Fibroblast of pulmonary artery (primary cell): ENCODE data around the gene C7orf57.
"Not testable (repeated sequence)": the region's sequence is repeated elsewhere in the genome, so short reads cannot be mapped to it uniquely, and the experiment has no call there.

ENCODE experiments used
- DNase-seq: peaks from one replicate; pipeline ENCODE4 v3.0.0-alpha.2; 2010; ENCODE audit warnings: low read depth
- H3K4me3 ChIP-seq: replicated peaks from 2 replicates; pipeline ENCODE4 v1.5.1; 2011; ENCODE audit warnings: low read depth, mild to moderate bottlenecking, control low read depth, low read length, moderate library complexity
- TF ChIP-seq, protein P1 (sequence below): IDR thresholded peaks from 2 replicates; pipeline ENCODE4 v1.5.1; 2011; ENCODE audit warnings: mild to moderate bottlenecking, control low read depth, low read length, inconsistent platforms; ENCODE audit errors: missing control alignments

C7orf57 gene

GRCh38 chr7:47992446-47992845 lies 42.9 kb upstream of the C7orf57 start:
- H3K4me3 ChIP-seq: no peak overlapping the region
- DNase-seq: no peak
- TF ChIP-seq, protein P1, sequence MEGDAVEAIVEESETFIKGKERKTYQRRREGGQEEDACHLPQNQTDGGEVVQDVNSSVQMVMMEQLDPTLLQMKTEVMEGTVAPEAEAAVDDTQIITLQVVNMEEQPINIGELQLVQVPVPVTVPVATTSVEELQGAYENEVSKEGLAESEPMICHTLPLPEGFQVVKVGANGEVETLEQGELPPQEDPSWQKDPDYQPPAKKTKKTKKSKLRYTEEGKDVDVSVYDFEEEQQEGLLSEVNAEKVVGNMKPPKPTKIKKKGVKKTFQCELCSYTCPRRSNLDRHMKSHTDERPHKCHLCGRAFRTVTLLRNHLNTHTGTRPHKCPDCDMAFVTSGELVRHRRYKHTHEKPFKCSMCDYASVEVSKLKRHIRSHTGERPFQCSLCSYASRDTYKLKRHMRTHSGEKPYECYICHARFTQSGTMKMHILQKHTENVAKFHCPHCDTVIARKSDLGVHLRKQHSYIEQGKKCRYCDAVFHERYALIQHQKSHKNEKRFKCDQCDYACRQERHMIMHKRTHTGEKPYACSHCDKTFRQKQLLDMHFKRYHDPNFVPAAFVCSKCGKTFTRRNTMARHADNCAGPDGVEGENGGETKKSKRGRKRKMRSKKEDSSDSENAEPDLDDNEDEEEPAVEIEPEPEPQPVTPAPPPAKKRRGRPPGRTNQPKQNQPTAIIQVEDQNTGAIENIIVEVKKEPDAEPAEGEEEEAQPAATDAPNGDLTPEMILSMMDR: peak; percentile 1

DNA sequence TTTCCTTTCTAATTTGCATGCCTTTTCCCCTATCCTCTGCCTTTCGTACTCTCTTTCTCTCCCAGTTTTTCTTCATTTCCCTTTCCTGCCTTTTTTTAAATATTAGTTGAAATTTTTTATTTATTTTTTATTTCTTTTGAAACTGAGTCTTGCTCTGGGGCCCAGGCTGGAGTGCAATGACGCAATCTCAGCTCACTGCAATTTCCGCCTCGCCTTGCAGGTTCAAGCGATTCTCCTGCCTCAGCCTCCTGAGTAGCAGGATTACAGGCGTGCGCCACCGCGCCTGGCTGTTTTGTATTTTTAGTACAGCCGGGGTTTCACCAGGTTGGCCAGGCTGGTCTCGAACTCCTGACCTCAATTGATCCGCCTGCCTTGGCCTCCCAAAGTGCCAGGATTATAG lies 35.9 kb upstream of the C7orf57 start:
- no peak for DNase-seq
- no peak overlapping the region for H3K4me3 ChIP-seq
- TF ChIP-seq, protein P1: no peak

- not testable (repeated sequence) for DNase-seq, H3K4me3 ChIP-seq
Measured at GRCh38 chr7:48000164-48000563, 35.2 kb upstream of the C7orf57 start.

DNA sequence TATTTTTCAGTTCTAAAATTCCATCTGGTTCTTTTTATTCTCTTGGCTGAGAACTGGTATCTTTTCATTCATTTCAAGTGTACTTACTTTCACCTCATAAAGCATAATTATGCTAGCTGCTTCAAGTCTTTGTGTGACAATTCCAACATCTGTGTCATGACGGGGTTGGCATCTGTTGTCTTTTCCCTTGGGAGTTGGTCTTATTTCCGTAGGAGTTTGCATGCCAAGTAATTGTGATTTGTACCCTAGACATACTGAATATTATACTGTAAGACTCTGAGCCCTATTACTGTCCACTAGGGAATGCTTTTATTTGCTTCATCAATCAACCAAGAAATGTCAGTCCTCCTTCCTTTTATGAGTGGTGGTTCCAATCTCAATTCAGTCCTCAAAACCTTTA lies 31.3 kb upstream of the C7orf57 start:
- H3K4me3 ChIP-seq: no peak overlapping the region
- no peak for DNase-seq
- TF ChIP-seq, protein P1: no peak

DNA sequence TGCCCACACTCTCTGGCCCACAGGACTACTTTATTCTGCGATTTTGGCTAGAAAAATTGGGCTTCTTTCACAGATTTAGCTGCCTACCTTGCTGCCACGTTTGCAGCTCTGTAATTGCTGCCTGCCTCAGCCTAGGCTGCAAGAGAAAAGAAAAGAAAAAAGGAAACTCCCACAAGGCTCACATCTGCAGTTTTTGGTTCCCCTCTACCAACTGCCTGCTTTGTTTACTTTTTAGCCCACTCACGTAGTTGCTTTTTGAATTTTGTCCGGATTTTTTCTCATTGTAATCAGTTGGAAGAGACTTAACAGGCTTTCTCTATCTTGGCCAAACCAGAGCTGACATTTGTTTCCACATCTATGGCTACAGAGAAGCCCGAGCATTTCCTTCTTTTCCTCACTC lies 30.7 kb upstream of the C7orf57 start:
- no peak overlapping the region for H3K4me3 ChIP-seq
- TF ChIP-seq, protein P1: no peak
- no peak for DNase-seq

GRCh38 chr7:48006866-48007265 lies 28.5 kb upstream of the C7orf57 start:
- TF ChIP-seq, protein P1: no peak
- no peak overlapping the region for H3K4me3 ChIP-seq
- DNase-seq: no peak

DNA sequence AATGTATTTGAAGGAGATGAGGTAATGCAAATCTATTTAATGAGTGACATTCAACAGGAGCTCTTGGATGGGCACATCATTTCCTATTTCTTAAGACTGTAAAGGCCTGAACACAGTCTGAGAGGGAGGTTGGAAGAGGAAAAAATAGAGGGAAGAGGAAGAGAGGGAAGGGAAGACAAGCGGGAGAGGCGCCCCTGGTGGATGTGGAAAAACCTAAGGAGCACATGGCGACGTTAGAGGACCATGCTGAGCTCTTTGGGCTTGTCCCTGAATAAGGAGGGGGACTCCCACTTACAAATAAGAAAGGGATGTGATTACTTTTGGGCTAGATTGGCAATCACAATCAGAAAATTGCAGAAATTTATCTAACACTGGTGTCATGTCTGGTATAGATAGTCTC lies 26.1 kb upstream of the C7orf57 start:
- H3K4me3 ChIP-seq: no peak overlapping the region
- TF ChIP-seq, protein P1: no peak
- no peak for DNase-seq

- TF ChIP-seq, protein P1: no peak
- no peak overlapping the region for H3K4me3 ChIP-seq
- no peak for DNase-seq
Measured at GRCh38 chr7:48009954-48010353, 25.4 kb upstream of the C7orf57 start.
